Astrocyte (in vitro differentiated cells and primary cell): ENCODE results near the gene POU2F3.

Experiments
- CTCF ChIP-seq: IDR thresholded peaks from 2 replicates; pipeline ENCODE4 v1.5.1; 2011; ENCODE audit warnings: low read depth, mild to moderate bottlenecking, inconsistent platforms, low read length, moderate library complexity; ENCODE audit not compliant: insufficient read depth
- EZH2 ChIP-seq: IDR thresholded peaks from 2 replicates; pipeline ENCODE4 v1.6.1; 2012; ENCODE audit warnings: mild to moderate bottlenecking, low read length, inconsistent platforms; ENCODE audit not compliant: insufficient read depth

- TF ChIP-seq CTCF: no peak
- no peak for TF ChIP-seq EZH2
Observed at GRCh38 chr11:120256178-120256577, 16.2 kb downstream of the POU2F3 start.
